GM18520 (cell line): ENCODE measurements around the gene C2orf92.
"Not testable (repeated sequence)": the region's sequence is repeated elsewhere in the genome, so short reads cannot be mapped to it uniquely, and the experiment has no call there.

Experiments
- ATAC-seq: cut with Tn5 transposase; IDR thresholded peaks from one replicate; pipeline ENCODE4 v1.9.1; 2021; ENCODE audit not compliant: unreplicated experiment

Gene C2orf92

DNA sequence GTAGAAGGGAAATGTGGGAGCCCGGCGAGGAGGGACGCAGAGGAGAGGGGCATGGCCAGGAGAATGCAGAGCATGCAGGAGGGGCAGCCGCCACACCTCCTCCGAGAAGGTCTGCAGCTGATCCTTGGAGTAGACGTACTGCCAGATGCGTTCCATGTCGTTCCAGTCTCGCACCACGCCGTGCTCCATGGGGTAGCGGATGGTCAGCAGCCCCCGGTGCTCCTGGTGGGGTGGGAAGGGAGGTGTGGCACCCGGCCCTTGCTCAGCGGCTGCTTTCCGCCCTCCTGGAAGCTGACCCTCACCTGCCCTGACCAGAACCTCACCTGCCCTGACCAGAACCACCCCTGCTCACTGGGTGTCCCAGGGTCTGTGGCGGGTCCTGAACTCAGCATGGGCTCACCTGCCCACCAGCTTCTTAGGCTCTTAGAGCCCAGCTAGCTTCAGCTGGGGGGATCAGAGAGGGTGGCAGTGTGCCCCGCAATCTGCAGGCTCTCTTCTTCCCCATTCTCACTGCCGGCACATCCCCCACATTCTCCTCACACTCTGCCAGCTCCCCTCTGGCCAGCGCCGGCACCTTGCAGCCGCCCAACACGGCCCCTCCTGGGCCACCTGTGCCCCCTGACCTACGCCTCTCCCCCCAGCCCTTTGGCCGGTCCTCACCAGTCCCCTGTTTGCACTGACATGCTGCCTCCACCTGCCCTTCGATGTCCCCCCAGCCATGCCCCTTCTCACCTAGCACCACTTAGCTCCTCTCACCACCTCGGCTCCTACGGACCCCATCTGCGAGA, 10.1 kb upstream of the C2orf92 start:
- no peak for ATAC-seq

DNA sequence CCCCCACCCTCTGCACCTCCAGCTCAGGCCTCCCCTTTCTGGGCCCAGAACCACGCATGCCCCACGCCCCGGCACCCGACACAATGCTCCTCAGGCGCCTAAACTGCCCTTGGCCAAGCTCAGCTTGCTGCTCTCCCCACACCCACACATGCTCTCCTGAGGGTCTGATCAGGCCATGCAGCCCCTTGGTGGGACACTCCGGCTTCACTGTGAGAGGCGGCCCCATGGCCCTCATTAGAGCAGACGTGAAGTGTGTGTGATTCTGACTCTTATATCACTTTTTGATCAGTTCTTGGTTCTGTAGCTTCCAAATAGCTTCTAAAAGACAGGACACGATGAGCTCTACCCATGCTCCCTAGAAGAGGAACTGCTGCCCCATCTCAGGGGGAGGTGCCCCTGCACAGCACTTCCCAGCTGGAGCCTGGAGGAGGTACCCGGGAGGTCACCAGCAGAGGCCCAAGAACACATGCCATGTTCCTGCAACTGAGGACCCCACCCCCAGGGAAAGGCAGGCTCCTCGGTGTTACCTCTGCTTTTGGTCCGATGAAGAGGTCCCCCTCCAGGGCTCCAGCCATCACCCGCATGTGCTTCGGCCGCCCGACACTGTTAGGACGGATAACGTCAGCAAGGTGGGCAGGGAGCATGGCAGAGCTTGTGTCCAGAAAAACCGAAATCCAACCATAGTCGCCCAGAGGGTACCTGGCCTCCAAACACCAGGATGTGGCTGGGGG, 9.3 kb upstream of the C2orf92 start:
- ATAC-seq: no peak

DNA sequence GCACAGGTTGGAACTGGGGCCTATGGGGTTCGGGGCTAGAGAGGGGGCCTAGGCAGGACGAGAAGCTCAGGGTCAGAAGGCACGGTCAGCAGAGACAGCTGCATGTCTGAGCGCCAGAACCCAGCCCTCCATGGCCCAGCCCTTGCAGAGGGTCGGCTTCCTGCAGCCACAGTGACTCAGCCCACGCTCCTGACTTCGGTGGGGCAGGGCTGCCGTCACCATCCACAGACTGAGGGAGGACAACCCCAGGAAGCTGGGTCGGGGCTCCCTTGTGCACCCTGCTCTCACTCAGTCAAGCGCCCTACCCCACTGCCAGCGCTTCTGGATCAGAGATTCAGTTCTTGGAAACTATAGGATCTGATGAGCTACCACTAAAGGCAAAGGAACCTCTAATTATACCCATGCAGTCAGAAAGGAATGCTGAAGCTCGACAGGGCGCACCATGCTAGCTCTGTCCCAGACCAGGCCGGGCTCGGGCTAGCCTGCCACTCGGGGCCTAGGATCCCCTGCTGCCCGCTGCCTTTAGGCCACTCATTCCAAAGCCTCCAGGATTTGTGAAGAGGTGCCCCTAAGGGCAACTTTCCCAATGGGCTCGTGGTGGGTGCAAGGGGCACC, 8.6 kb upstream of the C2orf92 start:
- no peak for ATAC-seq

DNA sequence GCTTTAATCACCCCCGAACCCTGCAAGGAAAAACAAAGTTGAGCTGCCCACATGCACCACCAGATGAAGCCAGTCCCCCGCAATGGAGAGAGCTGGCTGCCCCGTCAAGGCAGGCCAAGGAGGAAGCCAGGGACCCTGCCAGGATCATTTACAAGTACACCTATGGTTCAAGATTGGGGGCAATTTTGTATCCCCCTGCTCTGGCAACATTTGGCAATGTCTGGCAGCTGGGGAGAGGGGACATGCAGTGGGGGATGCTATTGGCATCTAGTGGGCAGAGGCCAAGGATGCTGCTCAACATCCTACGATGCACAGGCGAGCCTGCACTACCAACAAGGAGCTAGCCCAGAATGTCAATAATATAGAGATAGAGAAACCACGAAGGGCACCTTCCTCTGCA, 7.6 kb upstream of the C2orf92 start:
- no peak for ATAC-seq

DNA sequence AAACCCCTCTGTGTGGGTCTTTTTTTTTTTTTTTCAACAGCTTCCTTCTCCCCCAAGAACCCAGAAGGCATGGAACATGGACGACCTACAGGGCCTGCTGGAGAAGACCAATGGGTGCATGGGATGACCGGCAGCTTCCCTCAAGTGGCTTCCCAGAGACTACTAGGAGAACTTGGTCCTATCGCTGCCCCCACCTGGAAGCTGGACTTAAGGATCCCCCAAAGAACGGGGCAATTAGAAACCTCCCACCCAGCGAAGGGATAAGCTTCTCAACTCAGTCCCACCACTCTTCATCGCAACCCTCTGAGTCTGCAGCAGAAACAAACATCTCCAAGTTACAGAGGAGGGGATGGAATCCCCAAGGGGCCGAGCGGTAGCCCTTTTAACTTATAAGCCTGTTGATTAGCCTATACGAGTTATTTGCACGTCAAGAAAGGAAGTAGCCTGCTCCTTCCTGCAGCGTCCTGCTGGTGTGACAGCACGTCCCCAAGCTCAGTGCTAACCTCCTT, 7.1 kb upstream of the C2orf92 start:
- ATAC-seq: no peak

DNA sequence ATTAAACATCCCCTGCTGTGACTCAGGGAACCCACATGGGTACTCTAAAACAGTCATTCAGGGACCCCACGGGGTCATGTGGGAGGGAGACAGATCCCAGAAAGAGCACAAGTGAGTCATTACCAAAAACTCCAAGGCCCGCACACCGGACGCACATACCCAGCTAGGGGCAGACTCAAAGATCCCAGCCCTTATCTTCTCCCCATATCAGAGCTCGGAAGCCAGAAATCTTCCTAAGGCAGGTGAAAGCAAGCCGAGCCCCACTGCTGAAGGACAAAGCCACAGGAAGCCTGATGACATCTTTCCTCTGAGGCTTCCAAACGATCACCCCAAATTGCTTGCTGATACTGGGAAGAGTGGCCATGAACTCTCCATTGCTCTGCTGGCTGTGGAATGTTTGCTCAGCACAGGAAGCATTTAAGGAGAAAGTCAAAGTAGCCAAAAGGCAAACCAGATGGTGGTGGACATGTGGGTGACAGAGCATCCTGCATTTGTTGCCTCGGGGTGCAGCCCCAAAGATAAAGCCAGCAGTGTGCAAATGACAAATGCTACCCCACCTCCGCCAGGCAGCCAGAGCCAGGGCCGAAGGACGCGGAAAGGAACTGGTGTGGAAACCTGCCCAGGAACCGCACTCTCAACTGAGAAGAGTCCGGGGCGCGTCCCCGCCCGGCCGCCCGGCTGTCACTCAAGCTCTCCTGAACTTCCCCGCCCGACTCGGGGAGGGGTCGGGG, 6.5 kb upstream of the C2orf92 start:
- peak; percentile 26 for ATAC-seq

DNA sequence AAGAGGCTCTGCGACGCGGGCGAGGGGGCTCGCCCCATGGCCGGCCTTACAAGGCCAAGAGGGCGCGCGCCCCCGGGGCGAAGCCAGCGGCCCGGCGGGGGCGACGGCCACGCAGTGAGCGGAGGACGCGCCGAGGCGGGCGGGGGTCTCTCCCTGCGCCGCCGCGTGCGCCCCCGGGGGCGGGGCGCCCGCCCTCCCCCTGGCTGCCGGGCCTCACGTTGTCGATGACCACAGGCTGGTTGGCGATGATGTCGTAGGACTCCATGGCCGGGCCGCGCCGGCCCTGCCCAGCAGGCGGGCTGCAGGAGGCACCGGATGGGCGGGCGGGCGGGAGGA, 5.9 kb upstream of the C2orf92 start:
- ATAC-seq: peak; percentile 34

DNA sequence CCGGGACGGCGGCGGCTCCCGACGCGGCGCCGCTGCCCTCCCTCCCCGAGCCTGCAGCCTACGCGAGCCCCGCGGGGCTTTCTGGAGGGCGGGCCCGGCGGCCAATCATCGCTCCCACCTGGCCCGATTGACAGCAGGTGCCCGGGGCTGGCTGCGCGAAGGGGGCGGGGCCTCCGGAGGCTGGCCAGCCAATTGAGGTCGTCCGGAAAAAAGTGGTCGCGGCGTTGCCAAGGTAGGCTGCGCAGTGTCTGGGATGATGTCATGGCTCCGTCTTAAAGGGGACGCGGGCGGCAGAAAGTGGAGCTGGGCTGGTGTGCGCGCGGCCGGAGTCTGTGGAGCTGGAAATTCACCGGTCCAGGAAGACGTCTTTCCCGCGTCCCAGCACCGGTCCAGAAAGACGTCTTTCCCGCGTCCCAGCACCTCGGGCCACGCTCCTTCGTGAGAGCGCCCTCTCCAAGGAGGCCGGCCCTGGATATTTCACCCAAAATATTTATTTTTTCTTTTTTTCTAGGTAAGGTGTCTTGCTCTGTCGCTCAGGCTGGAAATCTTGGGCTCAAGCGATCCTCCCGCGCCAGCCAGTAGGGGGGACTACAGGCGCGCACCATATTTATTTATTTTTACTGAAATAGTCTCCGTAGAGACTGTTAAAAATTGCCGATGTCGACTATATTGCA, 5.4 kb upstream of the C2orf92 start, which contains the start of gene ACTR1B:
ACTR1B (minus strand) TSS at position 83 of the 674 bp plus-strand sequence. CDS start 154 bp downstream, outside the sequence.
- ATAC-seq: peak; percentile 87

DNA sequence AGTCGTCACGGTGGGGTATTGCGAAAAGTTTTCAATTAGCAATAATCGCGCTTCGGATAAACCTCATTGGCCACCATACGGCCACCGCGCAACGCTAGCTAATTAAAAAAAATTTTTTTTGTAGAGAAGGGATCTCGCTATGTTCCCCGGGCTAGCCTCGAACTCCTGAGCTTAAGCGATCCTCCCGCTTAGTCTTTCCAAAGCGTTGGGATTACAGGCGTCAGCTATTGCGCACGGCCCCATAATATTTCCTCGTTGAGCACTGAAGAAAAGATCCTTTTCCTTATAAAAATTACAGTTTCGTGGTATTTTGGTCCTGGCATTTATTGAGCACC, 4.9 kb upstream of the C2orf92 start:
- no peak for ATAC-seq

DNA sequence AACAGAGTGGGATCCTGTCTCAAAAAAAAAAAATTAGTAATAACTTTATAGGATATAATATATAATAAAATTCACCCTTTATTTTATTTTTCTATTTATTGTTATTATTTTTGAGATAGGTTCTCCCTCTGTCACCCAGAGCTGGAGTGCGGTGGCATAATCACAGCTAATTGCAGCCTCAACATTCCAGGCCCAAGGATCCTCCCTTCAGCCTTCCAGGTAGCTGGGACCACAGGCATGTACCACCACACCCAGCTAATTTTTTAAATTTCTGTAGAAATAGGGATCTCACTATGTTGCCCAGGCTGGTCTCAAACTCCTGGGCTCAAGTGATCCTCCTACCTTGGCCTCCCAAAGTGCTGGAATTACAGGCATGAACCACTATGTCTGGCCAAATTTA, 958 bp downstream of the C2orf92 start:
- ATAC-seq: no peak

DNA sequence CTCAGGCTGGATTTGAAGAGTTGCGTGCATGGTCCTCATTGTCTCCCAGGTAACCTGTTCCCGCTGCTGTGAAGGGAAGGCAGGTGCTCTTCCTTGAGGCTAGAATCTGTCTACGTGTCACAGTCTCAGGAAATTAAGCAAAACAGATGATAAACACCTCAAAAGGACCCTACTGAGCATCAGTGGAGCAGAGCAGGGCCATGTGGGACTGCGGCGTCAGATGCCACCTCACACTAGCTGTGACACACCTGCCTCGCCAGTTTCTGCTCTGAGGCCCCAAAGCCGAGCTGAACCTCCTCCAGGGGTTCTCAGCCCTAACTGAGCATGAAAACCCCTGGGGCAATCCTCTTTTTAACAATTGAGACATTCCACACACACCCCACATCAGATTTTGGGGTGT, 2.0 kb downstream of the C2orf92 start:
- no peak for ATAC-seq

DNA sequence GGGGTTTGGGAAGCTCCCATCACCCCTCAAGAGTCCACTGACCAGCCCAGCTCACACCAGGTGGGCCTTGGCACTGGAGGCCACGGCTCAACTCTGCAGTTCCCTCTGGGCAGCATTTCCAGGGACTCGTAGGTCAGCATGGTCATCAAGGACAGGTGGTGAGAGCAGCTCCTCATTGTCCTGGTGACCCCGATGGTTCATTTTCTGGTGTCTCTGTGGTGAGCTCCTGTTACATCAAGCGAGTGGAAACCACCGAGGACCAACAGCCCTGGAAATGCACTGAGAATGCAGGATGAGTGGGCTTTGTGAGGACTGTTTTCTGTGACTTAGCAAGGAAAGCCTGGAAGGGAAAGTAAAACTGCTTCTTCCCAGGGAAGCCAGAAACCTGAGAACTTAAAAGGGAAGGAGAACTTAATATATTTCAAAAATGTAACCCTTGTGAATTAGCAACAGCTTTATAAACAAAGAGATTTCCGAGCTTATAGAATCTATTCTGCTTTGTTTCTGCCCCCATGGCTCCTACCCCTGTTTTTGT, 3.2 kb downstream of the C2orf92 start:
- ATAC-seq: not testable (repeated sequence)

DNA sequence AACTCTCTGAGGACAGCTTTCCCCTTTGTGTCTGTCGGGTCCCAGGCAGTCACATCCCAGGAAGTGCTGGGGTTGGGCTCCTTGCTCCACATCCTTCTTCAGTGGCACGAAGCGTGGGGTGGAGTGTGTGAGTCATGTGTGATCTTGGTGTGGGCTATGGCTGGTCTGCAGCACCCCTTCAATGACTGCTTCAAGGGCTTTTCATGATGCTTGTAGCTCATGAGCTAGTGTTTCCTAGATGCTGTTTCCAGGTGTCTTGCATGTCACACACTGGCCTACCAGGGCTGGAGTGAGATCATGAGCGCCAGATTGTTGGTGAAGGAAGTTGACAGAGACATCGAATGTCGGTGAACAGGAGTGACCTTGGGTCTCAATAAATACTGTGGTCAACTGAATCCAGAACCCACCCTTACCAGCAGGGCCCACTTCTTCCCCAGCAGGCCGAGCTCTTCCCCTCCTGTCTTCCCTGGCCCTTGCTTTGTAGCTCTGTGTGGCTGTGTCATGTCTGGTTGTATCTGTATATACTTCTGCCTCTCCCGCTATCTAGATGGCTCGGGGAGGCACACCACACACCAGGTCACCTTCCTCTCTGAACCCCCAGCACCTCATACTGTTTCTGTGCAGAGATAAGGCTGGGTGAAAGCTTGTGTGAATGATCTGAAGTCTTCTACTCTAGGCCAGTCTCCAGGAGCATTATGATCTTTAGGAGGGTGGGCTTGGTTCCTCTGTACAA, 3.8 kb downstream of the C2orf92 start:
- no peak for ATAC-seq

DNA sequence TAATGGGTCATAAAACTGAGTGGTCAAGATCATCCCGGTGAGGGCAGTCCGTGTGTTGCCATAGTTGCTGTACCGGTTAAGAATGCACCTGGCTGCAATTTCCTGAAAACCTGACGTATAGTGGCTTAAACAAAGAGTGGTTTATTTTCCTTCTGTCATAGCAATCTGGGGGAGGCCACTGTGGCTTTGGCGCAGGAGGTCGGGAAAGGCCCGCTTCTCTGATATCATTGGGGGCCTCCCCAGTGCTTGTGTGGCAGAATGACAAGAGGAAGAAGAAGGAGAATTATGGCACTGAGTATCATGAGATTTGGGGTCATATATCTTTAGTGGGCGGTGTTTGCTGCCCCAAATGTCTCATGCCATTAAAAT, 4.4 kb downstream of the C2orf92 start:
- no peak for ATAC-seq

DNA sequence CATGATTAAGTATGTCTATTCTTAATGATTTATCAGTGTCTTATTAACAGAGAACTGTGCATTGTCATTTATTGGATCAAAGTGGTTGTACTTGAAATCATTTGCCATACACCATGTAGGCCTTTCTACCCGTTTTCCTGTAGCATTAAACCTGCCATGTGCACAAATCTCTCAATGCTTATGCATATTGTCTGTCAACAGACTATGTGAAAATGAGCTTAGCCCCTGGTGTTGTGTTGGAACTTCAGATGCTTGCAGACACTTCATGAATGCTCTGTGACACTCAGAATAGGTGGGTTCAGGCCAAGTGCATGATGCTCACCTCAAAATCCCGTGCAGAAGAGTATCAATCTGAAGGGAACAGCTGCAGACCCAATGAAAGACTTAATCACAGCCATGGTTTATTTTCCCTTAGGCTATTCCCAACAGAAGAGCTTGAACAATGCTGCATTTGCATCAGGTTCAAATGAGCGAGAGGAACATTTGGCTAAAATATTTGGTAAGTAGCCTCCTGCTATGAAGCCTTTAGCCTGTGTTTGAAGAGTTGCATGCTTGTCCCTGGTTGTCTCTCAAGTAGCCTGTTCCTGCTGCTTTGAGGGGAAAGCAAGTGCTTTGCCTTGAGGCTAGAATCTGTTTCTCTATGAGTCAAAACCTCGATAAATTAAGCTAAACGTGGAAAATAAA, 6.1 kb downstream of the C2orf92 start:
- no peak for ATAC-seq

DNA sequence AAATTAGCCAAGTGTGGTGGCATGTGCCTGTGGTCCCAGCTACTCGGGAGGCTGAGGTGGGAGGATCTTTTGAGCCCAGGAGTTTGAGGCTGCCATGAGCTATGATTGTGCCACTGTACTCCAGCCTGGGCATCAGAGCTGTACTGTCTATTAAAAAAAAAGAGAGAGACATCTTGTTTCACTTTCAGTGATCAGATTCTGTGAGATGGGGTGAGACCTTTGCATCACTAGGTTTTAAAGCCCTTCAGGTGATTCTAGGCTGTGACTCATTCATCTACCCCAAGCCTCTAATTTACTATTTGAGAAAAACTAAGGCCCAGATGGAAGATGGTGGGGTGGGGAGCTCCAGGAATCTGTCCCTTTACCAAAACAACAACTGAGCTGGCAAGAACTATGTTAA, 7.1 kb downstream of the C2orf92 start:
- no peak for ATAC-seq

DNA sequence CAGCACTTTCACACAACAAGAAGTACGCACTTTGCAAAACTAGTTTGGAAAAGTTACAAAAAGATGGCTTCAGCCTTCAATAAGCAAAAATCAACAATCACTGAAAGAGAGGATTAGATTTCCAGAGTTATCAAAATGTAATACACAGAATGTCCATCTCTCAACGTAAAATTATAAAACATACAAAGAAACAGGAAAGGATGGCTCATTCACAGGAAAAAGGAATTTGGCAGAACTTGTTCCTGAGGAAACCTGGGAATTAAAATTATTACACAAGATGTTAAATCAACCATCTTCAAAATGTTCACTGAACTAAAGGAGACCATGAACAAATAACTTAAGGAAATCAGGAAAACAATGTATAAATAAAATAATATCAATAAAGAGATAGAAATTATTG, 8.0 kb downstream of the C2orf92 start:
- ATAC-seq: no peak

DNA sequence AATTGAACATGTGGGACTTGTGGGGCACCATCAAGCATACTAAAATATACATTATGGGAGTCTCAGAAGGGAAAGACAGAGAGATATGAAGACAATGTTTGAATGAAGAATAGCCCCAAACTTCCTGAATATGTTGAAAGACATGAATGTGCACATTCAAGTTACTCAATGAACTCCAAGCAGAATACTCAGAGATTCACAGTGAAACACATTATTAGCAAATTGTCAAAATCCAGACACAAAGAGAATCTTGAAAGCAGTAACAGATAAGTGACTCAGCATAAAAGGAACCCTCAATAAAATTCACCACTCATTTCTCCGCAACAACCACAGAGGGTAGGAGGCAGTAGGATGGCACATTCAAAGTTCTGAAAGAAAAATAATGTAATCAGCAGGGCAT, 8.8 kb downstream of the C2orf92 start:
- no peak for ATAC-seq

DNA sequence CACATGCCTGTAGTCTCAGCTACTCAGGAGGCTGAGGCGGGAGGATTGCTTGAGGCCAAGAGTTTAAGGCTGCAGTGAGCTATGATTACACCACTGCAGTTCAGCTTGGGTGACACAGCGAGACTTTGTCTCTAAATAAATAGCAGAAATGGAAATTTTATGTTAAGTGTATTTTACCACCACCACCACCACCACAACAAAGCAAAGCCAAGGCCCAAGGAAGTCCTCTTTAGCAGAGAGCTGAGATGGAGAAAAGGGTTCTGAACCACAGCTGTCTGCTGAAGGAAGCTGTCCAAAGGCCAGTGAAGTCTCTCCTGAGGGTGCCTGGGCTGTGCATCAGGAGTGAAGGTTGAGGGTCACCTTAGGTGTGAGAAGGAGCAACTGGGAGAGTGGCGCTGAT, 17.7 kb downstream of the C2orf92 start:
- ATAC-seq: not testable (repeated sequence)
